HepG2 (cell line): ENCODE results near the gene ZBTB9. TPM values are rescaled to one million over a fixed set of nuclear protein-coding genes. Genes with fewer than 3 reads are reported as not detected.

Source experiments
- AGO2 ChIP-seq: fragments of 200-400 bp; formaldehyde crosslinking; optimal IDR thresholded peaks from 2 replicates; pipeline ENCODE3; 2017; ENCODE audit warnings: mild to moderate bottlenecking, low read depth, low read length, moderate library complexity
- DNMT3B ChIP-seq: conservative IDR thresholded peaks from 2 replicates; pipeline ENCODE4 v1.6.1; 2016; ENCODE audit warnings: missing biosample characterization, control low read depth
- HDAC2 ChIP-seq: sonication (generic); formaldehyde crosslinking; IDR thresholded peaks from 2 replicates; pipeline ENCODE4 v1.4.0; 2020; ENCODE audit warnings: missing genetic modification reagents
- HOXD1 ChIP-seq: sonication (generic); formaldehyde crosslinking; IDR thresholded peaks from 2 replicates; pipeline ENCODE4 v1.5.0; 2020; ENCODE audit warnings: missing genetic modification reagents
- JDP2 ChIP-seq: sonication (generic); formaldehyde crosslinking; IDR thresholded peaks from 2 replicates; pipeline ENCODE4 v1.8.1; 2022; ENCODE audit warnings: missing genetic modification reagents, borderline replicate concordance
- KLF11 ChIP-seq: IDR thresholded peaks from 2 replicates; pipeline ENCODE4 v1.6.1; 2016; ENCODE audit warnings: missing compliant biosample characterization
- KLF15 ChIP-seq: sonication (generic); formaldehyde crosslinking; IDR thresholded peaks from 2 replicates; pipeline ENCODE4 v1.8.1; 2023; ENCODE audit warnings: borderline replicate concordance, mild to moderate bottlenecking, inconsistent platforms, missing genetic modification reagents, mixed read lengths
- MEIS1 ChIP-seq: sonication (generic); formaldehyde crosslinking; IDR thresholded peaks from 2 replicates; pipeline ENCODE4 v1.9.0; 2021; ENCODE audit warnings: mild to moderate bottlenecking, missing genetic modification reagents, moderate library complexity, borderline replicate concordance
- PPARG ChIP-seq: conservative IDR thresholded peaks from 2 replicates; pipeline ENCODE4 v1.6.1; 2016; ENCODE audit warnings: missing biosample characterization, missing genetic modification reagents
- RELA ChIP-seq: sonication (generic); formaldehyde crosslinking; IDR thresholded peaks from 2 replicates; pipeline ENCODE4 v1.4.0; 2020; ENCODE audit warnings: missing genetic modification reagents
- ZBTB38 ChIP-seq: sonication (generic); formaldehyde crosslinking; IDR thresholded peaks from 2 replicates; pipeline ENCODE4 v1.5.1; 2020; ENCODE audit warnings: mild to moderate bottlenecking, missing genetic modification reagents
- ZNF10 ChIP-seq: sonication (generic); formaldehyde crosslinking; IDR thresholded peaks from 2 replicates; pipeline ENCODE4 v1.4.0; 2020; ENCODE audit warnings: mild to moderate bottlenecking, low read depth, missing genetic modification reagents, borderline replicate concordance
- ZNF329 ChIP-seq: sonication (generic); formaldehyde crosslinking; IDR thresholded peaks from 2 replicates; pipeline ENCODE4 v1.9.0; 2021; ENCODE audit warnings: low read depth, mild to moderate bottlenecking, missing genetic modification reagents
- ZNF367 ChIP-seq: sonication (generic); formaldehyde crosslinking; IDR thresholded peaks from 2 replicates; pipeline ENCODE4 v1.4.0; 2020; ENCODE audit warnings: missing genetic modification reagents, borderline replicate concordance
- ZNF530 ChIP-seq: sonication (generic); formaldehyde crosslinking; IDR thresholded peaks from 2 replicates; pipeline ENCODE4 v1.5.0; 2020; ENCODE audit warnings: low read depth, mild to moderate bottlenecking, missing genetic modification reagents
- ZNF569 ChIP-seq: sonication (generic); formaldehyde crosslinking; IDR thresholded peaks from 2 replicates; pipeline ENCODE4 v1.5.0; 2020; ENCODE audit warnings: mild to moderate bottlenecking, missing genetic modification reagents, moderate library complexity, borderline replicate concordance
- ZNF572 ChIP-seq: sonication (generic); formaldehyde crosslinking; IDR thresholded peaks from 2 replicates; pipeline ENCODE4 v1.5.1; 2020; ENCODE audit warnings: mild to moderate bottlenecking, missing genetic modification reagents
- polyA plus RNA-seq, 8 experiments: library from polyadenylated mRNA; depleted of rRNA in 3 of 8; stranded (reverse) in 7 of 8; unstranded in 1 of 8; fragments of >200 nt; fragmentation: Illumina TruSeq in 4 of 8; extraction: Trizol in 4 of 8; gene quantifications; 2 replicates each; pipeline versions ENCODE4 v1.2.1 to v1.2.3, GENCODE V29; 2011 to 2016; ENCODE audit warnings: low read depth in 4 of 8, missing spikeins in 1 of 8, mixed read lengths in 1 of 8; ENCODE audit not compliant: insufficient read depth in 1 of 8
- total RNA-seq, 5 experiments: library from RNA; depleted of rRNA; stranded (reverse); fragments of >200 nt; fragmentation: Illumina TruSeq; extraction: Trizol; gene quantifications; 2 replicates each; pipeline ENCODE4 v1.2.3, GENCODE V29; 2016; ENCODE audit warnings: low read depth in 1 of 5
- TF ChIP-seq, protein P1 (sequence below): sonication (generic); formaldehyde crosslinking; IDR thresholded peaks from 2 replicates; pipeline ENCODE4 v1.5.1; 2020; ENCODE audit warnings: missing genetic modification reagents, mild to moderate bottlenecking, borderline replicate concordance
- TF ChIP-seq, protein P2 (sequence below): conservative IDR thresholded peaks from 2 replicates; pipeline ENCODE4 v1.6.1; 2018; ENCODE audit warnings: missing genetic modification reagents
- TF ChIP-seq, protein P3 (sequence below): sonication (generic); formaldehyde crosslinking; IDR thresholded peaks from 2 replicates; pipeline ENCODE4 v1.4.0; 2020; ENCODE audit warnings: missing genetic modification reagents
- TF ChIP-seq, protein P4 (sequence below): sonication (generic); formaldehyde crosslinking; IDR thresholded peaks from 2 replicates; pipeline ENCODE4 v1.4.0; 2020; ENCODE audit warnings: mild to moderate bottlenecking, missing genetic modification reagents

The ZBTB9 gene
- total and polyA plus RNA-seq, 2 of the 13 experiments (the other 11 are each of a cell fraction or from before 2014, with no cell fraction given), result 5.3 to 9.2 TPM

DNA sequence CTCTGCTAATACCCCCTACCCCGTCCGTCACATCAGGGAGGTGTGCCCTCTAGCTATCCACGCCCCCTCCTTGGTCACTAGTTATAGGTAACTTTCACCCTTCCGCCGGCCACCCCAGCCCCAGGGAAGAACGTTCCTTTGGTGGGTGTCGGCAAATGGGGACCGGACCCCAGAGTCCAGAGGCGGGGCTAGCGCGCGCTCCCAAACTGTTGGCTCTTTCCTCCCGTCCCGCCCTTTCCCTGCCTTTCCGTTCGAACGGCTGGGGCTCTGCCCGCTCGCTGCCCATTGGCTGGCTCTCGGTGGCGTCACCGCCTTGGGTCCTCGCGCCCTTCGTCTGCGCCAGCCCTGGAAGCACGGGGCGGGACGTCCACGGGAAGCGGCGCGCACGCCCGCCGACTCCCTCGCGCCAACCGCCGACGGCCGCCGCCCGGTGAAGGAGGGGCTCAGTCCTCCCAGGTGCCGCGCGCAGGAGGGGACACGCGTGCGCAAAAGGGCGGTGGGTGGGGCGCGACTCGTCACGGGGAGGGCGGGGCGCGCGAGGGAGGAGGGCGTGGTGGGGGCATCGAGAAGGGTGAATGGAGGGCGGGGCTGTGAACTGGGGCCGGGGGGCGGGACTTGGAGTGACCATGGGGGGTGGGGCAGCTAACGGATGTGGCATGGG is 44.2 kb upstream of the ZBTB9 start (continued):
- TF ChIP-seq, protein P1, sequence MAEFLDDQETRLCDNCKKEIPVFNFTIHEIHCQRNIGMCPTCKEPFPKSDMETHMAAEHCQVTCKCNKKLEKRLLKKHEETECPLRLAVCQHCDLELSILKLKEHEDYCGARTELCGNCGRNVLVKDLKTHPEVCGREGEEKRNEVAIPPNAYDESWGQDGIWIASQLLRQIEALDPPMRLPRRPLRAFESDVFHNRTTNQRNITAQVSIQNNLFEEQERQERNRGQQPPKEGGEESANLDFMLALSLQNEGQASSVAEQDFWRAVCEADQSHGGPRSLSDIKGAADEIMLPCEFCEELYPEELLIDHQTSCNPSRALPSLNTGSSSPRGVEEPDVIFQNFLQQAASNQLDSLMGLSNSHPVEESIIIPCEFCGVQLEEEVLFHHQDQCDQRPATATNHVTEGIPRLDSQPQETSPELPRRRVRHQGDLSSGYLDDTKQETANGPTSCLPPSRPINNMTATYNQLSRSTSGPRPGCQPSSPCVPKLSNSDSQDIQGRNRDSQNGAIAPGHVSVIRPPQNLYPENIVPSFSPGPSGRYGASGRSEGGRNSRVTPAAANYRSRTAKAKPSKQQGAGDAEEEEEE (CRISPR knock-in tag), result no peak; the same call in 1 of the 2 replicates
- TF ChIP-seq RELA (peak; percentile 47; the same call in 1 of the 2 replicates), ZNF569 (CRISPR knock-in tag) (no peak), ZNF530 (CRISPR knock-in tag) (no peak), ZBTB38 (CRISPR knock-in tag) (peak; percentile 95), DNMT3B (CRISPR knock-in tag) (no peak), AGO2 (peak; percentile 100), KLF15 (CRISPR knock-in tag) (no peak), HDAC2 (CRISPR knock-in tag) (peak; percentile 72), MEIS1 (CRISPR knock-in tag) (peak; percentile 87; the same call in 1 of the 2 replicates), ZNF572 (CRISPR knock-in tag) (0 out of 2 replicates have a peak, but pooled peaks have one; percentile 26), ZNF10 (CRISPR knock-in tag) (no peak), ZNF329 (CRISPR knock-in tag) (peak; percentile 89; the same call in 1 of the 2 replicates), KLF11 (CRISPR knock-in tag) (0 out of 2 replicates have a peak, but pooled peaks have one; percentile 60), HOXD1 (peak; percentile 91; the same call in 1 of the 2 replicates), PPARG (CRISPR knock-in tag) (peak; percentile 54; the same call in 1 of the 2 replicates), JDP2 (CRISPR knock-in tag) (peak; percentile 92; the same call in 1 of the 2 replicates), ZNF367 (0 out of 2 replicates have a peak, but pooled peaks have one; percentile 43)
- TF ChIP-seq, protein P2, sequence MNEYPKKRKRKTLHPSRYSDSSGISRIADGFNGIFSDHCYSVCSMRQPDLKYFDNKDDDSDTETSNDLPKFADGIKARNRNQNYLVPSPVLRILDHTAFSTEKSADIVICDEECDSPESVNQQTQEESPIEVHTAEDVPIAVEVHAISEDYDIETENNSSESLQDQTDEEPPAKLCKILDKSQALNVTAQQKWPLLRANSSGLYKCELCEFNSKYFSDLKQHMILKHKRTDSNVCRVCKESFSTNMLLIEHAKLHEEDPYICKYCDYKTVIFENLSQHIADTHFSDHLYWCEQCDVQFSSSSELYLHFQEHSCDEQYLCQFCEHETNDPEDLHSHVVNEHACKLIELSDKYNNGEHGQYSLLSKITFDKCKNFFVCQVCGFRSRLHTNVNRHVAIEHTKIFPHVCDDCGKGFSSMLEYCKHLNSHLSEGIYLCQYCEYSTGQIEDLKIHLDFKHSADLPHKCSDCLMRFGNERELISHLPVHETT (CRISPR knock-in tag), result peak; percentile 98
- TF ChIP-seq, protein P3, sequence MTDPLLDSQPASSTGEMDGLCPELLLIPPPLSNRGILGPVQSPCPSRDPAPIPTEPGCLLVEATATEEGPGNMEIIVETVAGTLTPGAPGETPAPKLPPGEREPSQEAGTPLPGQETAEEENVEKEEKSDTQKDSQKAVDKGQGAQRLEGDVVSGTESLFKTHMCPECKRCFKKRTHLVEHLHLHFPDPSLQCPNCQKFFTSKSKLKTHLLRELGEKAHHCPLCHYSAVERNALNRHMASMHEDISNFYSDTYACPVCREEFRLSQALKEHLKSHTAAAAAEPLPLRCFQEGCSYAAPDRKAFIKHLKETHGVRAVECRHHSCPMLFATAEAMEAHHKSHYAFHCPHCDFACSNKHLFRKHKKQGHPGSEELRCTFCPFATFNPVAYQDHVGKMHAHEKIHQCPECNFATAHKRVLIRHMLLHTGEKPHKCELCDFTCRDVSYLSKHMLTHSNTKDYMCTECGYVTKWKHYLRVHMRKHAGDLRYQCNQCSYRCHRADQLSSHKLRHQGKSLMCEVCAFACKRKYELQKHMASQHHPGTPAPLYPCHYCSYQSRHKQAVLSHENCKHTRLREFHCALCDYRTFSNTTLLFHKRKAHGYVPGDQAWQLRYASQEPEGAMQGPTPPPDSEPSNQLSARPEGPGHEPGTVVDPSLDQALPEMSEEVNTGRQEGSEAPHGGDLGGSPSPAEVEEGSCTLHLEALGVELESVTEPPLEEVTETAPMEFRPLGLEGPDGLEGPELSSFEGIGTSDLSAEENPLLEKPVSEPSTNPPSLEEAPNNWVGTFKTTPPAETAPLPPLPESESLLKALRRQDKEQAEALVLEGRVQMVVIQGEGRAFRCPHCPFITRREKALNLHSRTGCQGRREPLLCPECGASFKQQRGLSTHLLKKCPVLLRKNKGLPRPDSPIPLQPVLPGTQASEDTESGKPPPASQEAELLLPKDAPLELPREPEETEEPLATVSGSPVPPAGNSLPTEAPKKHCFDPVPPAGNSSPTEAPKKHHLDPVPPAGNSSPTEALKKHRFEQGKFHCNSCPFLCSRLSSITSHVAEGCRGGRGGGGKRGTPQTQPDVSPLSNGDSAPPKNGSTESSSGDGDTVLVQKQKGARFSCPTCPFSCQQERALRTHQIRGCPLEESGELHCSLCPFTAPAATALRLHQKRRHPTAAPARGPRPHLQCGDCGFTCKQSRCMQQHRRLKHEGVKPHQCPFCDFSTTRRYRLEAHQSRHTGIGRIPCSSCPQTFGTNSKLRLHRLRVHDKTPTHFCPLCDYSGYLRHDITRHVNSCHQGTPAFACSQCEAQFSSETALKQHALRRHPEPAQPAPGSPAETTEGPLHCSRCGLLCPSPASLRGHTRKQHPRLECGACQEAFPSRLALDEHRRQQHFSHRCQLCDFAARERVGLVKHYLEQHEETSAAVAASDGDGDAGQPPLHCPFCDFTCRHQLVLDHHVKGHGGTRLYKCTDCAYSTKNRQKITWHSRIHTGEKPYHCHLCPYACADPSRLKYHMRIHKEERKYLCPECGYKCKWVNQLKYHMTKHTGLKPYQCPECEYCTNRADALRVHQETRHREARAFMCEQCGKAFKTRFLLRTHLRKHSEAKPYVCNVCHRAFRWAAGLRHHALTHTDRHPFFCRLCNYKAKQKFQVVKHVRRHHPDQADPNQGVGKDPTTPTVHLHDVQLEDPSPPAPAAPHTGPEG (CRISPR knock-in tag), result peak; percentile 95
- TF ChIP-seq, protein P4, sequence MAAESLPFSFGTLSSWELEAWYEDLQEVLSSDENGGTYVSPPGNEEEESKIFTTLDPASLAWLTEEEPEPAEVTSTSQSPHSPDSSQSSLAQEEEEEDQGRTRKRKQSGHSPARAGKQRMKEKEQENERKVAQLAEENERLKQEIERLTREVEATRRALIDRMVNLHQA (CRISPR knock-in tag), result 0 out of 2 replicates have a peak, but pooled peaks have one; percentile 81
